Measurements from ENCODE around the gene OXNAD1. TPM values are rescaled to one million over a fixed set of nuclear protein-coding genes. Genes with fewer than 3 reads are reported as not detected.
A peak's percentile ranks its signal among the peaks of the same experiment; 100 is the strongest.

OXNAD1 gene
- total RNA-seq, 1 experiment from 2014 or later = 6.6 TPM

DNA sequence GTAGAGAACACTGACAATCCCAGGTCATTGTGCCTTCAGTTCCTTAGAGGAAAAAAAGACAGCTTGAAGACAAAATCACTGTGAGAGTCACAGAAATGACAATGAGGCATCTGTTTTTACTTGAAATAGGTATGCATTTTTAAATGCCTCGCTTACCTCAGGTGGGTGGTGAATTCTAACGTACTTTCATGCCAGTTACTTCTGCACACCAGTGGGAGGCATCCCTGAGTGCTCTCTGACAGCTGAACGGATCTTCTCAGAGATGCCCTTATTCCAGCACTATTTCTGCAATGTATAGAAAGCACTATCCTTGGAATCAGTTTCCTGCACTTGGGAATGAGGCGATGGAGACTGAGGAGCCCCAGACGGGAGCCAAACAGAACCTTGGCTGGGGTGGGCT is 16.5 kb upstream of the OXNAD1 start:
- Histone ChIP-seq H3K4me3 (ENCODE audit: low read depth in 2 of 2, low read length in 2 of 2) (no peak overlapping the region), H3K27ac (ENCODE audit: low read length) (no peak overlapping the region), H3K4me1 (ENCODE audit: control insufficient read depth, insufficient read depth, low read length) (no peaks in the 10 kb centered on the region), H3K27me3 (ENCODE audit: control insufficient read depth, insufficient read depth, low read length) (no peaks in the 10 kb centered on the region), H3K9me3 (ENCODE audit: control insufficient read depth, insufficient read depth, low read depth, low read length) (no peaks in the 10 kb centered on the region), H3K36me3 (ENCODE audit: control insufficient read depth, insufficient read depth, low read length) (no peaks in the 10 kb centered on the region)
- ATAC-seq (no peak), DNase-seq (ENCODE audit: low read depth, low spot score) (no peak)
- ChIA-PET CTCF (interaction anchor here (0.6 to 0.8 kb wide), 3 partner anchors 274 to 499 kb away, joined by 5 to 7 read pairs (median 6); no protein-coding TSS in a partner anchor), POLR2A (interaction anchor here (0.6 kb wide), 2 partner anchors 95 to 376 kb away, joined by 7 read pairs; no protein-coding TSS in a partner anchor)
- intact Hi-C loops (cut with micrococcal nuclease; ENCODE audit: unreplicated experiment) = loop anchor here (5.0 to 10.0 kb wide), 2 partner anchors 64 to 181 kb away; no protein-coding TSS in a partner anchor
- TF ChIP-seq POLR2AphosphoS5 (IDR thresholded peaks at IDR 0.05; ENCODE audit: low read depth, low read length) = no peak
- no peak for TF ChIP-seq SIN3A (IDR thresholded peaks at IDR 0.05; ENCODE audit: borderline replicate concordance, insufficient read depth, low read depth, low read length)
- no peak for TF ChIP-seq TCF7L2 (IDR thresholded peaks at IDR 0.05; ENCODE audit: low read depth, low read length)
- TF ChIP-seq, protein P1, sequence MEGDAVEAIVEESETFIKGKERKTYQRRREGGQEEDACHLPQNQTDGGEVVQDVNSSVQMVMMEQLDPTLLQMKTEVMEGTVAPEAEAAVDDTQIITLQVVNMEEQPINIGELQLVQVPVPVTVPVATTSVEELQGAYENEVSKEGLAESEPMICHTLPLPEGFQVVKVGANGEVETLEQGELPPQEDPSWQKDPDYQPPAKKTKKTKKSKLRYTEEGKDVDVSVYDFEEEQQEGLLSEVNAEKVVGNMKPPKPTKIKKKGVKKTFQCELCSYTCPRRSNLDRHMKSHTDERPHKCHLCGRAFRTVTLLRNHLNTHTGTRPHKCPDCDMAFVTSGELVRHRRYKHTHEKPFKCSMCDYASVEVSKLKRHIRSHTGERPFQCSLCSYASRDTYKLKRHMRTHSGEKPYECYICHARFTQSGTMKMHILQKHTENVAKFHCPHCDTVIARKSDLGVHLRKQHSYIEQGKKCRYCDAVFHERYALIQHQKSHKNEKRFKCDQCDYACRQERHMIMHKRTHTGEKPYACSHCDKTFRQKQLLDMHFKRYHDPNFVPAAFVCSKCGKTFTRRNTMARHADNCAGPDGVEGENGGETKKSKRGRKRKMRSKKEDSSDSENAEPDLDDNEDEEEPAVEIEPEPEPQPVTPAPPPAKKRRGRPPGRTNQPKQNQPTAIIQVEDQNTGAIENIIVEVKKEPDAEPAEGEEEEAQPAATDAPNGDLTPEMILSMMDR (IDR thresholded peaks at IDR 0.05) = no peak
- no peak for TF ChIP-seq REST (IDR thresholded peaks at IDR 0.05; ENCODE audit: insufficient read depth in 1 of 2, low read depth in 2 of 2, low read length in 1 of 2)
- no TSS peak for BruUV-seq (replicated peaks)
- in situ Hi-C loops (cut with HindIII; ENCODE audit: low pct_unique_long_range_greater_than_20kb, low sequenced_read_pairs) = no loop called here

GRCh38 chr3:16249336-16249735 is 15.7 kb upstream of the OXNAD1 start:
- ATAC-seq = peak; percentile 69; the same call in 1 of the 2 replicates
- CTCF ChIA-PET = no interaction called here
- no TSS peak for BruUV-seq (replicated peaks)
- POLR2A ChIA-PET = no interaction called here
- in situ Hi-C loops (cut with HindIII; ENCODE audit: low pct_unique_long_range_greater_than_20kb, low sequenced_read_pairs) = no loop called here
- no peak overlapping the region for H3K27ac ChIP-seq (ENCODE audit: low read length)
- H3K27me3 ChIP-seq (ENCODE audit: control insufficient read depth, insufficient read depth, low read length) = no peaks in the 10 kb centered on the region
- intact Hi-C loops (cut with micrococcal nuclease; ENCODE audit: unreplicated experiment) = loop anchor here (1.0 to 10.0 kb wide), 3 partner anchors 65 to 434 kb away; no protein-coding TSS in a partner anchor
- H3K36me3 ChIP-seq (ENCODE audit: control insufficient read depth, insufficient read depth, low read length) = no peaks in the 10 kb centered on the region
- no peak for DNase-seq (ENCODE audit: low read depth, low spot score)
- no peaks in the 10 kb centered on the region for H3K4me1 ChIP-seq (ENCODE audit: control insufficient read depth, insufficient read depth, low read length)
- H3K4me3 ChIP-seq (ENCODE audit: low read depth in 2 of 2, low read length in 2 of 2) = no peak overlapping the region
- no peaks in the 10 kb centered on the region for H3K9me3 ChIP-seq (ENCODE audit: control insufficient read depth, insufficient read depth, low read depth, low read length)
- TF ChIP-seq, protein P1 (IDR thresholded peaks at IDR 0.05) = peak; percentile 74
- no peak for TF ChIP-seq TCF7L2 (IDR thresholded peaks at IDR 0.05; ENCODE audit: low read depth, low read length)
